ENCODE data around the gene MRPL14. TPM values are rescaled to one million over a fixed set of nuclear protein-coding genes. Genes with fewer than 3 reads are reported as not detected.
A peak's percentile ranks its signal among the peaks of the same experiment; 100 is the strongest.

MRPL14 gene
- total and polyA plus RNA-seq, 9 of the 15 experiments (the other 6 are each of a cell fraction or from before 2014, with no cell fraction given) = 126 to 424 (median 165) TPM

- TF ChIP-seq SNRNP70 (optimal IDR thresholded peaks at IDR 0.05; ENCODE audit: low read depth, low read length) = no peak
- TF ChIP-seq CREM (IDR thresholded peaks at IDR 0.05; ENCODE audit: low read depth) = peak; percentile 95
- 0 out of 4 replicates have a peak, but pooled peaks of 1 of the 2 experiments have one; percentile 57 for TF ChIP-seq BCLAF1 (IDR thresholded peaks at IDR 0.05; ENCODE audit: borderline replicate concordance in 1 of 2, control insufficient read depth in 1 of 2, low read depth in 2 of 2, low read length in 1 of 2)
- TF ChIP-seq ATF1 (CRISPR knock-in tag; IDR thresholded peaks at IDR 0.05) = no peak; the same call in 1 of the 2 replicates
- TF ChIP-seq ATF1 (tag; IDR thresholded peaks at IDR 0.05) = peak; percentile 96
- no peak for TF ChIP-seq NR3C1 (CRISPR knock-in tag; IDR thresholded peaks at IDR 0.05)
- TF ChIP-seq CLOCK (CRISPR knock-in tag; IDR thresholded peaks at IDR 0.05; ENCODE audit: borderline replicate concordance) = no peak
- TF ChIP-seq ILK (tag; IDR thresholded peaks at IDR 0.05; ENCODE audit: borderline replicate concordance, low read depth) = no peak
- no peak for TF ChIP-seq GTF2E2 (tag; IDR thresholded peaks at IDR 0.05)
- TF ChIP-seq PPARD (CRISPR knock-in tag; IDR thresholded peaks at IDR 0.05) = no peak
- TF ChIP-seq TRIM24 (IDR thresholded peaks at IDR 0.05) = peak; percentile 73 to 96
- TF ChIP-seq NR4A1 (CRISPR knock-in tag; IDR thresholded peaks at IDR 0.05) = 0 out of 2 replicates have a peak, but pooled peaks have one; percentile 14
- peak; percentile 41 for TF ChIP-seq NR4A1 (tag; IDR thresholded peaks at IDR 0.05)
- no peak for TF ChIP-seq ZFP91 (CRISPR knock-in tag; IDR thresholded peaks at IDR 0.05)
- TF ChIP-seq ZNF347 (CRISPR knock-in tag; IDR thresholded peaks at IDR 0.05; ENCODE audit: low read depth) = peak; percentile 20; the same call in 1 of the 2 replicates
- TF ChIP-seq FOXJ3 (CRISPR knock-in tag; IDR thresholded peaks at IDR 0.05) = no peak
- TF ChIP-seq ZNF12 (CRISPR knock-in tag; IDR thresholded peaks at IDR 0.05) = no peak; the same call in 1 of the 2 replicates
- no peak for TF ChIP-seq NR2F6 (CRISPR knock-in tag; IDR thresholded peaks at IDR 0.05)
- peak; percentile 34; the same call in 1 of the 2 replicates for TF ChIP-seq HSF4 (CRISPR knock-in tag; IDR thresholded peaks at IDR 0.05; ENCODE audit: borderline replicate concordance)
- TF ChIP-seq ASH1L (IDR thresholded peaks at IDR 0.05; ENCODE audit: borderline replicate concordance, low read depth, partially characterized antibody) = no peak
- no peak for TF ChIP-seq ZNF780A (CRISPR knock-in tag; IDR thresholded peaks at IDR 0.05)
- TF ChIP-seq SMARCA5 (IDR thresholded peaks at IDR 0.05) = peak; percentile 94
These were observed 62.9 kb downstream of the MRPL14 start (continued) for GRCh38 chr6:44064089-44064947.

Measured in K562 (cell line).